HepG2 (cell line): ENCODE results near the gene BLOC1S4. TPM values are rescaled to one million over a fixed set of nuclear protein-coding genes. Genes with fewer than 3 reads are reported as not detected.

Experiments used
- ARHGAP35 ChIP-seq: sonication (generic); formaldehyde crosslinking; IDR thresholded peaks from 2 replicates; pipeline ENCODE4 v1.9.0; 2022; ENCODE audit warnings: mild to moderate bottlenecking, inconsistent platforms, moderate library complexity, missing genetic modification reagents, borderline replicate concordance
- BCL6 ChIP-seq: IDR thresholded peaks from 2 replicates; pipeline ENCODE4 v1.6.1; 2016; ENCODE audit warnings: missing genetic modification reagents, missing compliant biosample characterization
- BRCA1 ChIP-seq: sonication (generic); formaldehyde crosslinking; IDR thresholded peaks from 2 replicates; pipeline ENCODE4 v1.4.0; 2020; ENCODE audit warnings: missing genetic modification reagents
- JUND ChIP-seq: sonication (generic); formaldehyde crosslinking; IDR thresholded peaks from 2 replicates; pipeline ENCODE4 v1.8.0; 2022; ENCODE audit warnings: mild to moderate bottlenecking, missing genetic modification reagents
- KDM1A ChIP-seq: IDR thresholded peaks from 2 replicates; pipeline ENCODE4 v1.6.1; 2016; ENCODE audit warnings: missing compliant biosample characterization
- KDM6A ChIP-seq: IDR thresholded peaks from 2 replicates; pipeline ENCODE4 v1.6.1; 2016; ENCODE audit warnings: low read depth
- MAF1 ChIP-seq: sonication (generic); formaldehyde crosslinking; IDR thresholded peaks from 2 replicates; pipeline ENCODE4 v1.5.0; 2020; ENCODE audit warnings: missing genetic modification reagents, borderline replicate concordance
- MAFG ChIP-seq: sonication (generic); formaldehyde crosslinking; IDR thresholded peaks from 2 replicates; pipeline ENCODE4 v1.5.1; 2020; ENCODE audit warnings: mild to moderate bottlenecking, missing genetic modification reagents
- MEIS2 ChIP-seq: sonication (generic); formaldehyde crosslinking; IDR thresholded peaks from 2 replicates; pipeline ENCODE4 v1.9.0; 2021; ENCODE audit warnings: mild to moderate bottlenecking, missing genetic modification reagents
- MTA3 ChIP-seq: sonication (generic); formaldehyde crosslinking; IDR thresholded peaks from 2 replicates; pipeline ENCODE4 v1.4.0; 2020; ENCODE audit warnings: missing genetic modification reagents
- NFIB ChIP-seq: sonication (generic); formaldehyde crosslinking; IDR thresholded peaks from 2 replicates; pipeline ENCODE4 v1.9.0; 2021; ENCODE audit warnings: missing genetic modification reagents, mild to moderate bottlenecking, borderline replicate concordance
- RARG ChIP-seq: sonication (generic); formaldehyde crosslinking; IDR thresholded peaks from 2 replicates; pipeline ENCODE4 v1.4.0; 2020; ENCODE audit warnings: low read depth, mild to moderate bottlenecking, missing genetic modification reagents
- RFX3 ChIP-seq: IDR thresholded peaks from 2 replicates; pipeline ENCODE4 v1.6.1; 2016; ENCODE audit warnings: missing biosample characterization, missing genetic modification reagents
- SP140L ChIP-seq: sonication (generic); formaldehyde crosslinking; IDR thresholded peaks from 2 replicates; pipeline ENCODE4 v1.4.0; 2020; ENCODE audit warnings: missing genetic modification reagents, borderline replicate concordance
- TMF1 ChIP-seq: sonication (generic); formaldehyde crosslinking; IDR thresholded peaks from 2 replicates; pipeline ENCODE4 v1.8.1; 2022; ENCODE audit warnings: low read depth, missing genetic modification reagents
- YEATS2 ChIP-seq: sonication (generic); formaldehyde crosslinking; IDR thresholded peaks from 2 replicates; pipeline ENCODE4 v1.4.0; 2020; ENCODE audit warnings: missing genetic modification reagents, borderline replicate concordance
- ZC3H4 ChIP-seq: sonication (generic); formaldehyde crosslinking; IDR thresholded peaks from 2 replicates; pipeline ENCODE4 v1.4.0; 2020; ENCODE audit warnings: missing genetic modification reagents, borderline replicate concordance
- ZMAT3 ChIP-seq: sonication (generic); formaldehyde crosslinking; conservative IDR thresholded peaks from 2 replicates; pipeline ENCODE4 v1.7.0; 2021; ENCODE audit warnings: missing genetic modification reagents
- ZMYM3 ChIP-seq: sonication (generic); formaldehyde crosslinking; IDR thresholded peaks from 2 replicates; pipeline ENCODE4 v1.5.1; 2020; ENCODE audit warnings: mild to moderate bottlenecking, missing genetic modification reagents
- ZNF563 ChIP-seq: sonication (generic); formaldehyde crosslinking; IDR thresholded peaks from 2 replicates; pipeline ENCODE4 v1.8.0; 2022; ENCODE audit warnings: mild to moderate bottlenecking, moderate library complexity, missing genetic modification reagents
- ZNF572 ChIP-seq: sonication (generic); formaldehyde crosslinking; IDR thresholded peaks from 2 replicates; pipeline ENCODE4 v1.5.1; 2020; ENCODE audit warnings: mild to moderate bottlenecking, missing genetic modification reagents
- ZNF644 ChIP-seq: IDR thresholded peaks from 2 replicates; pipeline ENCODE4 v1.6.1; 2016; ENCODE audit warnings: low read depth
- ZNF746 ChIP-seq: sonication (generic); formaldehyde crosslinking; IDR thresholded peaks from 2 replicates; pipeline ENCODE4 v1.8.0; 2022; ENCODE audit warnings: mild to moderate bottlenecking, missing genetic modification reagents
- polyA plus RNA-seq, 8 experiments: library from polyadenylated mRNA; depleted of rRNA in 3 of 8; stranded (reverse) in 7 of 8; unstranded in 1 of 8; fragments of >200 nt; fragmentation: Illumina TruSeq in 4 of 8; extraction: Trizol in 4 of 8; gene quantifications; 2 replicates each; pipeline versions ENCODE4 v1.2.1 to v1.2.3, GENCODE V29; 2011 to 2016; ENCODE audit warnings: low read depth in 4 of 8, missing spikeins in 1 of 8, mixed read lengths in 1 of 8; ENCODE audit not compliant: insufficient read depth in 1 of 8
- total RNA-seq, 5 experiments: library from RNA; depleted of rRNA; stranded (reverse); fragments of >200 nt; fragmentation: Illumina TruSeq; extraction: Trizol; gene quantifications; 2 replicates each; pipeline ENCODE4 v1.2.3, GENCODE V29; 2016; ENCODE audit warnings: low read depth in 1 of 5
- TF ChIP-seq, protein P1 (sequence below): sonication (generic); formaldehyde crosslinking; IDR thresholded peaks from 2 replicates; pipeline ENCODE4 v1.5.0; 2020; ENCODE audit warnings: mild to moderate bottlenecking, missing genetic modification reagents
- TF ChIP-seq, protein P2 (sequence below): sonication (generic); formaldehyde crosslinking; IDR thresholded peaks from 2 replicates; pipeline ENCODE4 v1.4.0; 2020; ENCODE audit warnings: mild to moderate bottlenecking, missing genetic modification reagents
- TF ChIP-seq, protein P3 (sequence below): sonication (generic); formaldehyde crosslinking; IDR thresholded peaks from 2 replicates; pipeline ENCODE4 v1.5.0; 2020; ENCODE audit warnings: missing genetic modification reagents
- TF ChIP-seq, protein P4 (sequence below): sonication (generic); formaldehyde crosslinking; IDR thresholded peaks from 2 replicates; pipeline ENCODE4 v1.5.1; 2020; ENCODE audit warnings: missing genetic modification reagents, mild to moderate bottlenecking, borderline replicate concordance
- TF ChIP-seq, protein P5 (sequence below): sonication (generic); formaldehyde crosslinking; IDR thresholded peaks from 2 replicates; pipeline ENCODE4 v1.5.0; 2020; ENCODE audit warnings: missing genetic modification reagents

BLOC1S4 gene
- total and polyA plus RNA-seq, 2 of the 13 experiments (the other 11 are each of a cell fraction or from before 2014, with no cell fraction given), result 15.5 to 20.9 TPM

DNA sequence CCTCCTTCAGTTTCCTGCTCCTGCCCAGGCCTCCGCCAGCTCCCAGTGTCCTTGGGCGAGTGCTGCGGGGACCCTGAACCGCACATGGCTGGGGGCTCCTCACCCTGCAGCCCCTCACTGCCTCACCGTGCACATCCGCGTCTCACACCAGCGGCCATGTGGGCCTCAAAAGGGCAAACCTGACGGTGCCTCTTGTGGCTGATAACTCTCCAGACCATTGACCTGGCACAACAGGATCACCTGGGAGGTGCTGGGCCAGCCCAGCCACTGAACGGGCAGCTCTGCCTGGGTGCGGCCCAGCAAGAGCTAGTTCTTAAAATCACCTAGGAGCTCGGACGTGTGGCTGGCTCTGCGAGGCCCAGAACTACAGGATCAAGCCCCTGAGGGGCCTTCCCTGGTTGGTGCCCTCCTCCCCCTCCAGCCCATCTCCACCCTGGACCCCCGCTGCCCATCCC is 26.4 kb upstream of the BLOC1S4 start (continued):
- TF ChIP-seq, protein P1, sequence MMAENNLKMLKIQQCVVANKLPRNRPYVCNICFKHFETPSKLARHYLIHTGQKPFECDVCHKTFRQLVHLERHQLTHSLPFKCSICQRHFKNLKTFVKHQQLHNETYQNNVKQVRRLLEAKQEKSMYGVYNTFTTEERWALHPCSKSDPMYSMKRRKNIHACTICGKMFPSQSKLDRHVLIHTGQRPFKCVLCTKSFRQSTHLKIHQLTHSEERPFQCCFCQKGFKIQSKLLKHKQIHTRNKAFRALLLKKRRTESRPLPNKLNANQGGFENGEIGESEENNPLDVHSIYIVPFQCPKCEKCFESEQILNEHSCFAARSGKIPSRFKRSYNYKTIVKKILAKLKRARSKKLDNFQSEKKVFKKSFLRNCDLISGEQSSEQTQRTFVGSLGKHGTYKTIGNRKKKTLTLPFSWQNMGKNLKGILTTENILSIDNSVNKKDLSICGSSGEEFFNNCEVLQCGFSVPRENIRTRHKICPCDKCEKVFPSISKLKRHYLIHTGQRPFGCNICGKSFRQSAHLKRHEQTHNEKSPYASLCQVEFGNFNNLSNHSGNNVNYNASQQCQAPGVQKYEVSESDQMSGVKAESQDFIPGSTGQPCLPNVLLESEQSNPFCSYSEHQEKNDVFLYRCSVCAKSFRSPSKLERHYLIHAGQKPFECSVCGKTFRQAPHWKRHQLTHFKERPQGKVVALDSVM (CRISPR knock-in tag), result no peak
- TF ChIP-seq ZNF563 (CRISPR knock-in tag), result no peak; the same call in 1 of the 2 replicates
- no peak for TF ChIP-seq SP140L (CRISPR knock-in tag)
- TF ChIP-seq, protein P2, sequence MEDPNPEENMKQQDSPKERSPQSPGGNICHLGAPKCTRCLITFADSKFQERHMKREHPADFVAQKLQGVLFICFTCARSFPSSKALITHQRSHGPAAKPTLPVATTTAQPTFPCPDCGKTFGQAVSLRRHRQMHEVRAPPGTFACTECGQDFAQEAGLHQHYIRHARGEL (CRISPR knock-in tag), result no peak
- TF ChIP-seq MEIS2 (CRISPR knock-in tag), result no peak
- no peak for TF ChIP-seq ZNF572 (CRISPR knock-in tag)
- no peak for TF ChIP-seq ARHGAP35 (CRISPR knock-in tag)
- TF ChIP-seq MAF1 (CRISPR knock-in tag), result no peak
- TF ChIP-seq ZC3H4, result peak; percentile 79; the same call in 1 of the 2 replicates
- no peak for TF ChIP-seq KDM1A
- TF ChIP-seq BRCA1 (CRISPR knock-in tag), result no peak
- TF ChIP-seq, protein P3, sequence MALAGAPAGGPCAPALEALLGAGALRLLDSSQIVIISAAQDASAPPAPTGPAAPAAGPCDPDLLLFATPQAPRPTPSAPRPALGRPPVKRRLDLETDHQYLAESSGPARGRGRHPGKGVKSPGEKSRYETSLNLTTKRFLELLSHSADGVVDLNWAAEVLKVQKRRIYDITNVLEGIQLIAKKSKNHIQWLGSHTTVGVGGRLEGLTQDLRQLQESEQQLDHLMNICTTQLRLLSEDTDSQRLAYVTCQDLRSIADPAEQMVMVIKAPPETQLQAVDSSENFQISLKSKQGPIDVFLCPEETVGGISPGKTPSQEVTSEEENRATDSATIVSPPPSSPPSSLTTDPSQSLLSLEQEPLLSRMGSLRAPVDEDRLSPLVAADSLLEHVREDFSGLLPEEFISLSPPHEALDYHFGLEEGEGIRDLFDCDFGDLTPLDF, result no peak
- TF ChIP-seq RFX3 (CRISPR knock-in tag), result no peak
- no peak for TF ChIP-seq YEATS2 (CRISPR knock-in tag)
- no peak for TF ChIP-seq NFIB (CRISPR knock-in tag)
- no peak for TF ChIP-seq JUND (CRISPR knock-in tag)
- TF ChIP-seq, protein P4, sequence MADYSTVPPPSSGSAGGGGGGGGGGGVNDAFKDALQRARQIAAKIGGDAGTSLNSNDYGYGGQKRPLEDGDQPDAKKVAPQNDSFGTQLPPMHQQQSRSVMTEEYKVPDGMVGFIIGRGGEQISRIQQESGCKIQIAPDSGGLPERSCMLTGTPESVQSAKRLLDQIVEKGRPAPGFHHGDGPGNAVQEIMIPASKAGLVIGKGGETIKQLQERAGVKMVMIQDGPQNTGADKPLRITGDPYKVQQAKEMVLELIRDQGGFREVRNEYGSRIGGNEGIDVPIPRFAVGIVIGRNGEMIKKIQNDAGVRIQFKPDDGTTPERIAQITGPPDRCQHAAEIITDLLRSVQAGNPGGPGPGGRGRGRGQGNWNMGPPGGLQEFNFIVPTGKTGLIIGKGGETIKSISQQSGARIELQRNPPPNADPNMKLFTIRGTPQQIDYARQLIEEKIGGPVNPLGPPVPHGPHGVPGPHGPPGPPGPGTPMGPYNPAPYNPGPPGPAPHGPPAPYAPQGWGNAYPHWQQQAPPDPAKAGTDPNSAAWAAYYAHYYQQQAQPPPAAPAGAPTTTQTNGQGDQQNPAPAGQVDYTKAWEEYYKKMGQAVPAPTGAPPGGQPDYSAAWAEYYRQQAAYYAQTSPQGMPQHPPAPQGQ (CRISPR knock-in tag), result no peak
- TF ChIP-seq RARG, result no peak
- no peak for TF ChIP-seq ZNF746 (CRISPR knock-in tag)
- TF ChIP-seq MAFG (CRISPR knock-in tag), result no peak
- no peak for TF ChIP-seq BCL6 (CRISPR knock-in tag)
- TF ChIP-seq, protein P5, sequence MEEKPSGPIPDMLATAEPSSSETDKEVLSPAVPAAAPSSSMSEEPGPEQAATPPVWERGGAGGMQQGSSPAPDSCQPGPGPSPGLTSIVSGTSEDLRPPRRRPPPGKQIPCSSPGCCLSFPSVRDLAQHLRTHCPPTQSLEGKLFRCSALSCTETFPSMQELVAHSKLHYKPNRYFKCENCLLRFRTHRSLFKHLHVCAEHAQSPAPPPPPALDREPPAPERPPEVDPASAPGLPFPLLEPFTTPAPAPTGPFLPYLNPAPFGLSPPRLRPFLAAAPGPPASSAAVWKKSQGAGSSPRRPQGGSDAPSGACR (CRISPR knock-in tag), result no peak
- TF ChIP-seq ZNF644, result no peak
- no peak for TF ChIP-seq MTA3 (CRISPR knock-in tag)
- no peak for TF ChIP-seq KDM6A (CRISPR knock-in tag)
- TF ChIP-seq ZMAT3 (CRISPR knock-in tag), result no peak
- no peak for TF ChIP-seq TMF1 (CRISPR knock-in tag)
- TF ChIP-seq ZMYM3 (CRISPR knock-in tag), result no peak
